Occipital lobe (tissue), 2 donors: ENCODE data around the gene XXYLT1. TPM values are rescaled to one million over a fixed set of nuclear protein-coding genes. Genes with fewer than 3 reads are reported as not detected.

Experiments used
- DNase-seq: peaks from one replicate; lab custom pipeline; 2025; lab: John Stamatoyannopoulos, UW
- total RNA-seq: library from RNA; depleted of rRNA; stranded (reverse); fragments of >200 nt; gene quantifications from one replicate; pipeline ENCODE4 v1.2.3, GENCODE V29; 2014

XXYLT1 gene
- total RNA-seq, 1 donor from 2014 or later: 24.2 TPM

GRCh38 chr3:195081242-195081963 lies 189.6 kb downstream of the XXYLT1 start:
- no peak for DNase-seq

GRCh38 chr3:195080571-195081151 lies 190.3 kb downstream of the XXYLT1 start:
- no peak for DNase-seq

GRCh38 chr3:195080125-195080524 lies 190.8 kb downstream of the XXYLT1 start:
- no peak for DNase-seq

GRCh38 chr3:195079636-195080035 lies 191.3 kb downstream of the XXYLT1 start:
- no peak for DNase-seq

GRCh38 chr3:195078891-195079440 lies 192.0 kb downstream of the XXYLT1 start:
- no peak for DNase-seq

- DNase-seq: no peak
Observed at GRCh38 chr3:195077611-195078540, 193.1 kb downstream of the XXYLT1 start.

- no peak for DNase-seq
Observed at GRCh38 chr3:195076981-195077610, 193.9 kb downstream of the XXYLT1 start.

- no peak for DNase-seq
Observed at GRCh38 chr3:195075941-195076875, 194.8 kb downstream of the XXYLT1 start.

GRCh38 chr3:195075199-195075940 lies 195.6 kb downstream of the XXYLT1 start:
- DNase-seq: no peak

- DNase-seq: no peak
Observed at GRCh38 chr3:195073866-195074860, 196.8 kb downstream of the XXYLT1 start.

- DNase-seq: no peak
Observed at GRCh38 chr3:195072916-195073564, 197.9 kb downstream of the XXYLT1 start.

- no peak for DNase-seq
Observed at GRCh38 chr3:195071916-195072820, 198.8 kb downstream of the XXYLT1 start.

GRCh38 chr3:195071011-195071728 lies 199.8 kb downstream of the XXYLT1 start:
- DNase-seq: no peak

GRCh38 chr3:195070336-195070735 lies 200.6 kb downstream of the XXYLT1 start:
- DNase-seq: no peak

- no peak for DNase-seq
Observed at GRCh38 chr3:195069501-195070251, 201.3 kb downstream of the XXYLT1 start.
